Trophoblast cell (in vitro differentiated cells and primary cell): ENCODE results near the gene PLA2G4E.

ENCODE experiments used
- DNase-seq, 2 donors: peaks; one replicate each; pipeline ENCODE4 v3.0.0-alpha.2; 2016
- H2AFZ ChIP-seq: 2 replicates; pipeline ENCODE4 v1.6.1; 2013; ENCODE audit warnings: low read length, moderate library complexity, mild to moderate bottlenecking; ENCODE audit not compliant: insufficient read depth, poor library complexity
- H2AK5ac ChIP-seq: 2 replicates; pipeline ENCODE4 v1.6.1; 2013; ENCODE audit warnings: mild to moderate bottlenecking, low read length
- H2BK120ac ChIP-seq: 2 replicates; pipeline ENCODE4 v1.6.1; 2013; ENCODE audit warnings: low read length, mild to moderate bottlenecking, moderate library complexity; ENCODE audit not compliant: insufficient read depth, poor library complexity
- H2BK12ac ChIP-seq: 2 replicates; pipeline ENCODE4 v1.6.1; 2013; ENCODE audit warnings: mild to moderate bottlenecking, low read length, moderate library complexity
- H2BK5ac ChIP-seq: 2 replicates; pipeline ENCODE4 v1.6.1; 2013; ENCODE audit warnings: low read length, low read depth, moderate library complexity, mild to moderate bottlenecking; ENCODE audit not compliant: poor library complexity
- H3K14ac ChIP-seq: 2 replicates; pipeline ENCODE4 v1.6.1; 2013; ENCODE audit warnings: mild to moderate bottlenecking, low read length
- H3K18ac ChIP-seq: 2 replicates; pipeline ENCODE4 v1.6.1; 2013; ENCODE audit warnings: mild to moderate bottlenecking, low read length
- H3K23ac ChIP-seq: 2 replicates; pipeline ENCODE4 v1.6.1; 2013; ENCODE audit warnings: low read length
- H3K27ac ChIP-seq: 2 replicates; pipeline ENCODE4 v1.5.1; 2013; ENCODE audit warnings: low read depth, mild to moderate bottlenecking, inconsistent platforms, low read length, moderate library complexity
- H3K27me3 ChIP-seq: 2 replicates; pipeline ENCODE4 v1.6.1; 2013; ENCODE audit warnings: inconsistent platforms, mild to moderate bottlenecking, low read length, moderate library complexity; ENCODE audit not compliant: insufficient read depth
- H3K36me3 ChIP-seq, 2 experiments: 1 replicate in 1 of 2; 2 replicates in 1 of 2; pipeline ENCODE4 v1.6.1; 2013; ENCODE audit warnings: low read length in 2 of 2, mild to moderate bottlenecking in 2 of 2, moderate library complexity in 1 of 2; ENCODE audit not compliant: insufficient read depth in 2 of 2, control insufficient read depth in 1 of 2
- H3K4ac ChIP-seq: 2 replicates; pipeline ENCODE4 v1.6.1; 2013; ENCODE audit warnings: low read depth, mild to moderate bottlenecking, low read length, moderate library complexity
- H3K4me1 ChIP-seq, 2 experiments: 1 replicate in 1 of 2; 2 replicates in 1 of 2; pipeline ENCODE4 v1.6.1; 2013; ENCODE audit warnings: low read length in 2 of 2, mild to moderate bottlenecking in 2 of 2, moderate library complexity in 1 of 2; ENCODE audit not compliant: insufficient read depth in 2 of 2, control insufficient read depth in 1 of 2
- H3K4me2 ChIP-seq: 2 replicates; pipeline ENCODE4 v1.6.1; 2013; ENCODE audit warnings: inconsistent platforms, mild to moderate bottlenecking, low read length, moderate library complexity
- H3K4me3 ChIP-seq: 2 replicates; pipeline ENCODE4 v1.5.1; 2013; ENCODE audit warnings: mild to moderate bottlenecking, low read depth, low read length, inconsistent platforms
- H3K79me1 ChIP-seq: one replicate; pipeline ENCODE4 v1.6.1; 2013; ENCODE audit warnings: low read length
- H3K79me2 ChIP-seq: 2 replicates; pipeline ENCODE4 v1.6.1; 2013; ENCODE audit warnings: low read length, mild to moderate bottlenecking; ENCODE audit not compliant: control insufficient read depth, insufficient read depth, poor library complexity
- H3K9ac ChIP-seq: 2 replicates; pipeline ENCODE4 v1.6.1; 2013; ENCODE audit warnings: mild to moderate bottlenecking, low read length
- H3K9me3 ChIP-seq: 2 replicates; pipeline ENCODE4 v1.6.1; 2013; ENCODE audit warnings: low read depth, mild to moderate bottlenecking, control low read depth, inconsistent platforms, low read length; ENCODE audit not compliant: insufficient read depth
- H4K12ac ChIP-seq: 2 replicates; pipeline ENCODE4 v1.6.1; 2013; ENCODE audit warnings: low read depth, mild to moderate bottlenecking, low read length, moderate library complexity
- H4K8ac ChIP-seq: 2 replicates; pipeline ENCODE4 v1.6.1; 2013; ENCODE audit warnings: low read depth, mild to moderate bottlenecking, low read length, moderate library complexity
- H4K91ac ChIP-seq: one replicate; pipeline ENCODE4 v1.6.1; 2013; ENCODE audit warnings: low read depth, mild to moderate bottlenecking, low read length, moderate library complexity
- WGBS: extraction: QIAGEN DNeasy Blood & Tissue Kit; methylation state at CpG from one replicate; pipeline ENCODE4 v1.1.7; 2013; ENCODE audit warnings: missing lambda C conversion rate; ENCODE audit not compliant: insufficient read length, insufficient coverage; ENCODE audit errors: extremely low coverage; 5-methylcytosine and 5-hydroxymethylcytosine counted together

Gene PLA2G4E

DNA sequence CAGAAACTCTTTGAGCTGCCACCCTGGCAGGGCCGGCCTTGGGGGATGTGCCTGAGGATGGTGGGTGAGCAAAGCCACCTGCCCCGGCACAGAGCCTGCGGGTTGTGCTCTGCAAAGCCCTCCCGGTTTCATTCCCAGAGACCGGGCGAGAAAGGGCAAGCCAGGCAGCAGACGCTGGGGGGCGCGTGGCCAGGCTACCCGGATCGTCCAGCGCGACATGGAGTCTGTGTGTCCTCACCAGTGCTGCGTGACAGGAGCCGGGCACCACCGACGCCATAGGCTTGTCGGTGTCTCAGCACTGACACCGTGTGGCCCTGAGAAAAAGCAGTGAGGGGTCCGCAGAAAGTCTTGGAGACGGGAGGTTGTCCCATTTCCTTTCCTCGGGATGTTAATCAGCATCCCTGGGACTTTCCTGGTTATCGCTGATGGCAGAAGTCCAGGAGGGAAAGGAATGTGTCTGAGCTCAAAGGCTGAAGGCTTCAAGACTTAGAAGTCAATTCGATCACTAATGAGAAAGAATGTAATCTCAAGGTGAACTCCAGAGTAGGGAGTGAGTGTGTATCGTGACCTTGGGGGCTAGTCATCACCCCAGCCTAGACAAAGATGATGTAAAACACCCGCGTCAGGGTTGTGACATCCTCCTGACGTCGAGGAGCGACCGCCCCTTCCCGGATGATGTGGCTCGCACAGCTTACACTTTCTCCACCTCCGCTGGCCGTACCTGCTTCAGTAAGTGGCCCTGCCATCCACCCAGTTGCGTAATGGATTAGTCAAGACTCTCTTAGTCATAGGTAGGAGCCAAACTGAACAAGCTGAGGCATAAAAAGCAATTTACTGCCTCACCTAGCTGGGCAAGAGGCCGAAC is 36.3 kb upstream of the PLA2G4E start:
- Histone ChIP-seq H3K18ac (no peak overlapping the region), H3K79me1 (peaks cover 2% of the 10 kb centered on the region), H3K9ac (no peak overlapping the region), H3K4me2 (peak overlapping the region; percentile 49), H3K4me3 (no peak overlapping the region), H2AK5ac (no peak overlapping the region), H3K27me3 (no peaks in the 10 kb centered on the region), H2BK120ac (no peak overlapping the region), H3K36me3 (no peaks in the 10 kb centered on the region), H4K8ac (no peak overlapping the region), H3K14ac (no peak overlapping the region), H3K79me2 (no peaks in the 10 kb centered on the region), H2BK12ac (no peak overlapping the region), H4K12ac (no peak overlapping the region), H3K23ac (no peak overlapping the region), H2BK5ac (peak overlapping the region; percentile 17), H4K91ac (peak overlapping the region; percentile 40), H3K27ac (peak overlapping the region; percentile 69), H3K4ac (no peak overlapping the region), H2AFZ (no peak overlapping the region), H3K9me3 (no peaks in the 10 kb centered on the region), H3K4me1 (peaks cover 0 to 7% of the 10 kb centered on the region in 2 experiments)
- peak; percentile 99 to 100 for DNase-seq
- no CpG with 5 or more reads among the region's 37 CpGs for WGBS

DNA sequence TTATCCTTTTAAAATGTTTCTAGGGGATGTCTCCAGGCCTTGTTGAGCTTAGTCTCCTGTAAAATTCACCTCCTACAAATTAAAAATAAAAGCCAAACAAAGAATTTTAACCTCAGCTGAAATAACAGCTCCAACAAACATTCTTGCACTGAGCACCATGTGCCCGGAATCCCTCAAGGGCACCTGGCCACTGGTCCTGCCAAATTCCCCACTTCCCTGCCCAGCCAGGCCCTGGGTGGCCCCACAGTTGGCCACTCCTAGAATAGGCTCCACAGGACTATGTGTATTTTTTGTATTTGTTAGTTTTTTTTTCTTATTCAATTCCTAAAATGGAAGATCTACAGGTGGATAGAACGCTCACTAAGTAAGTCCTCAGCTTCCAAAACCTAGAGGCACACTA is 33.1 kb upstream of the PLA2G4E start:
- no peak overlapping the region for H3K4ac ChIP-seq
- no peak overlapping the region for H3K4me3 ChIP-seq
- no peak overlapping the region for H2BK120ac ChIP-seq
- no peak overlapping the region for H4K8ac ChIP-seq
- H2BK12ac ChIP-seq = no peak overlapping the region
- no peak overlapping the region for H4K12ac ChIP-seq
- no peaks in the 10 kb centered on the region for H3K36me3 ChIP-seq
- no peak overlapping the region for H3K4me2 ChIP-seq
- peaks cover 0 to 7% of the 10 kb centered on the region in 2 experiments for H3K4me1 ChIP-seq
- H3K79me1 ChIP-seq = peaks cover 2% of the 10 kb centered on the region
- no peak overlapping the region for H3K27ac ChIP-seq
- no peaks in the 10 kb centered on the region for H3K9me3 ChIP-seq
- H2BK5ac ChIP-seq = no peak overlapping the region
- DNase-seq = no peak
- no peaks in the 10 kb centered on the region for H3K27me3 ChIP-seq
- no peaks in the 10 kb centered on the region for H3K79me2 ChIP-seq
- no peak overlapping the region for H3K18ac ChIP-seq
- H2AFZ ChIP-seq = no peak overlapping the region
- H3K23ac ChIP-seq = no peak overlapping the region
- WGBS = no CpG with 5 or more reads among the region's 2 CpGs
- no peak overlapping the region for H3K14ac ChIP-seq
- no peak overlapping the region for H4K91ac ChIP-seq
- H2AK5ac ChIP-seq = no peak overlapping the region
- H3K9ac ChIP-seq = no peak overlapping the region

DNA sequence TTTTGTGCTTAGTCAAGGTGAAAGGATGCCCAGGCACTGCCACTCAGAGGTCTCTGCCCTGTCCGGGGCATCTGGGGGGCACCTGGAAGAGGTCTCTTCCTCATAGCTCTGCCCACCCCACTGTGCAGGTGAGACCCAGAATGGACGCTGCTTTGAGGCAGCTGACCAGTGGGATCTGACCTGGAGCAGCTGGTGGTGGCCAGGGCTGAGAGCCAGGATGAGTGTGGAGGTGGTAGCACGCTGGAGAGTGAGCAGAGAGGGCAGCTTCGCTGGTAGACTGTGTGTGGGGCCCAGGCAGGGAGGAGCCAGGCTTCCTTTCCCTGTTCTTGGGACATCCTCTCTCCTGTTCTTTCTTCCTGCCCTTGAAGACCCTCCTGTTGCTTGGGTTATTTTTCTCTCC is 32.2 kb upstream of the PLA2G4E start:
- Histone ChIP-seq H2BK120ac (no peak overlapping the region), H3K18ac (no peak overlapping the region), H3K79me2 (no peaks in the 10 kb centered on the region)

DNA sequence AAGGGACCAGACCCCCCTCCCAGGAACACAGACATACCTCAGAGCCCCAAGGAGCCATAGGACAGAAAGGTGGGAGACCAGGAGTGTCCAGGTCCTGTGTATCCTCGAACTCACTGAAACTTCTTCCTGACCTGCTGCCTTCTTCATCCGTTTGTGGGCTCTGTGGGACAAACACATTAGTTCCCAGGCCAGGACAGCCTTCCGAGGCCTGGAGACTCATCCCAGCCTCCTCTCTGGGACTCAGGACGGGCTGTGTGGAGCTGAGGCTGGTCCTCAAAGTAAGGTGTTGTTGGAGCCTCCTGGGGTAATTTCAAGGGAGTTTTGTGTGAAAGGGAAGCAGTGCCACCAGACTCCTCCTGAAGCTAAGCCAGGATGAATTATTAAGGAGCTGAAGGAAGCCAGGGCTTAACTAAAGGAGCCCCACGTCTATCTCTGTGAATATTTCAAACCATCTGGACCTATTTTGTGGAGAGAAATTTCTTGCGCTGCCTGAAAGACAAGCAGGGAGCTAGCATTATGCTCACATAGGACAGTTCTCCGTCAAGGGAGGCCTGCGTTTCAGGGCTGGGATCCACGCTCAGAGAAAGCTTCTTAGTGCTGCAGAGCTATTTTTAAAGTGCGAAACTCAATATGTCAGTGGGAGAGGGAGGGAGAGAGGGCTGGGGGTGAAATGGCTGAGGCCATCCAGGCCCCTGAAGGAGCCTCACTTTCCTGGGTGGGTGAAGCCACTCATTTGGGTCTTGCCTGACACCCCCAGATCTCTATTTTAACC is 29.8 kb upstream of the PLA2G4E start:
- H3K18ac ChIP-seq = no peak overlapping the region
- no CpG with 5 or more reads among the region's 10 CpGs for WGBS
- no peak for DNase-seq

More for the DNA sequence above, 32.2 kb upstream of the PLA2G4E start:
- Histone ChIP-seq H3K79me1 (peaks cover 2% of the 10 kb centered on the region), H3K9ac (no peak overlapping the region), H3K9me3 (no peaks in the 10 kb centered on the region), H3K27me3 (no peaks in the 10 kb centered on the region), H3K14ac (no peak overlapping the region), H2BK5ac (no peak overlapping the region), H2BK12ac (no peak overlapping the region), H4K8ac (no peak overlapping the region), H3K27ac (no peak overlapping the region), H4K91ac (no peak overlapping the region), H3K23ac (no peak overlapping the region), H4K12ac (no peak overlapping the region), H2AFZ (no peak overlapping the region), H3K4me2 (no peak overlapping the region), H3K4me3 (no peak overlapping the region), H3K4me1 (peaks cover 0 to 7% of the 10 kb centered on the region in 2 experiments), H2AK5ac (no peak overlapping the region), H3K4ac (no peak overlapping the region), H3K36me3 (no peaks in the 10 kb centered on the region)
- WGBS = no CpG with 5 or more reads among the region's 4 CpGs
- DNase-seq = no peak

More for the DNA sequence above, 29.8 kb upstream of the PLA2G4E start:
- H3K4me1 ChIP-seq = no peaks in the 10 kb centered on the region
- H2BK12ac ChIP-seq = no peak overlapping the region
- H3K79me1 ChIP-seq = no peaks in the 10 kb centered on the region
- no peak overlapping the region for H2BK5ac ChIP-seq
- no peak overlapping the region for H2BK120ac ChIP-seq
- H3K79me2 ChIP-seq = no peaks in the 10 kb centered on the region
- no peak overlapping the region for H3K27ac ChIP-seq
- H4K91ac ChIP-seq = no peak overlapping the region
- no peak overlapping the region for H3K4me2 ChIP-seq
- no peaks in the 10 kb centered on the region for H3K27me3 ChIP-seq
- H3K14ac ChIP-seq = no peak overlapping the region
- H3K9ac ChIP-seq = no peak overlapping the region
- no peak overlapping the region for H3K23ac ChIP-seq
- H3K4ac ChIP-seq = no peak overlapping the region
- no peak overlapping the region for H4K12ac ChIP-seq
- H2AK5ac ChIP-seq = no peak overlapping the region
- H2AFZ ChIP-seq = no peak overlapping the region
- H4K8ac ChIP-seq = no peak overlapping the region
- no peak overlapping the region for H3K4me3 ChIP-seq
- no peaks in the 10 kb centered on the region for H3K36me3 ChIP-seq
- H3K9me3 ChIP-seq = no peaks in the 10 kb centered on the region
